ENCODE results near the gene IFNB1.

- TF ChIP-seq CTCF (IDR thresholded peaks at IDR 0.05) (no peak), EZH2 (IDR thresholded peaks at IDR 0.05) (no peak), EZH2phosphoT487 (IDR thresholded peaks at IDR 0.05) (no peak)
Measured at GRCh38 chr9:21102305-21102704, 24.6 kb upstream of the IFNB1 start.

Data from neural progenitor cell (in vitro differentiated cells).